Right lobe of liver (tissue), 4 donors: ENCODE data around the gene KDM2B.

Source experiments
- POLR2A ChIP-seq: fragments of 450-650 bp; IDR thresholded peaks from one replicate; pipeline ENCODE4 v1.6.1; 2017; ENCODE audit warnings: antibody characterized with exemption, mild to moderate bottlenecking
- TF ChIP-seq, protein P1 (sequence below), 4 donors: fragments of 200-600 bp in 3 of 4; fragments of 450-650 bp in 1 of 4; IDR thresholded peaks; one replicate each; pipeline versions ENCODE4 v1.5.1 to v1.8.0; 2016 to 2022; ENCODE audit warnings: antibody characterized with exemption in 4 of 4, mild to moderate bottlenecking in 2 of 4
- donor health status: DM: no; HTN: no; CAD: no.
- donor health status: DM: no; HTN: no; CAD: no.
- donor health status: DM: no; HTN: yes; CAD: no.

DNA sequence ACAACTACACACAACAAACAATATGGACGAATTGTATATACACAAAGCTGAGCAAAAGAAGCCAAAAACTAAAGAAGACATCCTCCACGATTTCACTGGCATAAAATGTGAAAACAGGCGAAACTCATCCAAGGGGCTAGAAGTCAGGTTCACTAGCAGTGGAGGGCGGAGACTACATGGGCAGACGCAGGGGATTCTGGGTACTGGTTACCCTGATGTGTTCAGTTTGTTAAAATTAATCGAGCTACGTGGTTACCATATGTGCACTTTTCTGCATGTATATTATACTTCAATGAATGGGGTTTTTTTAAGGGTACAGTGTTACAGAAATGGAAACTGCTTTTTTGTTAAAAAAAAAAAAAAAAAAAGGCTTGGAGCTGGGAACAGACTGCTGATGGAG, 12.3 kb downstream of the KDM2B start:
- TF ChIP-seq, protein P1, sequence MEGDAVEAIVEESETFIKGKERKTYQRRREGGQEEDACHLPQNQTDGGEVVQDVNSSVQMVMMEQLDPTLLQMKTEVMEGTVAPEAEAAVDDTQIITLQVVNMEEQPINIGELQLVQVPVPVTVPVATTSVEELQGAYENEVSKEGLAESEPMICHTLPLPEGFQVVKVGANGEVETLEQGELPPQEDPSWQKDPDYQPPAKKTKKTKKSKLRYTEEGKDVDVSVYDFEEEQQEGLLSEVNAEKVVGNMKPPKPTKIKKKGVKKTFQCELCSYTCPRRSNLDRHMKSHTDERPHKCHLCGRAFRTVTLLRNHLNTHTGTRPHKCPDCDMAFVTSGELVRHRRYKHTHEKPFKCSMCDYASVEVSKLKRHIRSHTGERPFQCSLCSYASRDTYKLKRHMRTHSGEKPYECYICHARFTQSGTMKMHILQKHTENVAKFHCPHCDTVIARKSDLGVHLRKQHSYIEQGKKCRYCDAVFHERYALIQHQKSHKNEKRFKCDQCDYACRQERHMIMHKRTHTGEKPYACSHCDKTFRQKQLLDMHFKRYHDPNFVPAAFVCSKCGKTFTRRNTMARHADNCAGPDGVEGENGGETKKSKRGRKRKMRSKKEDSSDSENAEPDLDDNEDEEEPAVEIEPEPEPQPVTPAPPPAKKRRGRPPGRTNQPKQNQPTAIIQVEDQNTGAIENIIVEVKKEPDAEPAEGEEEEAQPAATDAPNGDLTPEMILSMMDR (IDR thresholded peaks at IDR 0.05) = no peak
- TF ChIP-seq POLR2A = no peak
